K562 (cell line): Measurements from ENCODE around the gene KRT1. TPM values are rescaled to one million over a fixed set of nuclear protein-coding genes. Genes with fewer than 3 reads are reported as not detected.

Experiments used
- ILF3 ChIP-seq: fragments of 450-650 bp; IDR thresholded peaks from 2 replicates; pipeline ENCODE4 v1.6.1; 2018; ENCODE audit warnings: antibody characterized with exemption, mild to moderate bottlenecking, moderate library complexity, borderline replicate concordance
- RFX7 ChIP-seq: fragments of 250-450 bp; sonication (Bioruptor Pico); IDR thresholded peaks from 2 replicates; pipeline ENCODE4 v1.5.1; 2021; ENCODE audit warnings: mild to moderate bottlenecking
- ZNF239 ChIP-seq: fragments of 250-450 bp; sonication (Bioruptor Pico); IDR thresholded peaks from 2 replicates; pipeline ENCODE4 v1.4.0; 2020; ENCODE audit warnings: mild to moderate bottlenecking
- ZNF316 ChIP-seq: fragments of 450-650 bp; IDR thresholded peaks from 2 replicates; pipeline ENCODE4 v1.6.1; 2016
- polyA plus RNA-seq, 8 experiments: library from polyadenylated mRNA; depleted of rRNA in 4 of 8; stranded (reverse) in 5 of 8; unstranded in 3 of 8; fragments of >200 nt; fragmentation: Nextera tagmentation in 2 of 8; fragmentation: Illumina TruSeq in 1 of 8; extraction: Ambion mirVana in 2 of 8; extraction: Trizol in 1 of 8; gene quantifications; 2 replicates each; pipeline versions ENCODE4 v1.2.1 to v1.2.3, GENCODE V29; 2011 to 2014; ENCODE audit warnings: inconsistent platforms in 1 of 8, missing spikeins in 1 of 8
- total RNA-seq, 7 experiments: library from RNA; depleted of rRNA in 6 of 7; stranded (reverse); fragments of >200 nt in 6 of 7; fragmentation: Illumina TruSeq in 2 of 7; extraction: Trizol in 2 of 7; gene quantifications; 2 replicates each; pipeline versions ENCODE4 v1.2.1 to v1.2.3, GENCODE V29; 2011 to 2021; ENCODE audit warnings: low replicate concordance in 1 of 7
- TF ChIP-seq, protein P1 (sequence below): fragments of 250-450 bp; sonication (Bioruptor Pico); IDR thresholded peaks from 2 replicates; pipeline ENCODE4 v1.4.0; 2020
- TF ChIP-seq, protein P2 (sequence below): fragments of 450-650 bp; IDR thresholded peaks from 2 replicates; pipeline ENCODE4 v1.6.1; 2016; ENCODE audit warnings: low read depth

KRT1 gene
- total and polyA plus RNA-seq, 9 of the 15 experiments (the other 6 are each of a cell fraction or from before 2014, with no cell fraction given) = 0.18 TPM; not detected in 8

DNA sequence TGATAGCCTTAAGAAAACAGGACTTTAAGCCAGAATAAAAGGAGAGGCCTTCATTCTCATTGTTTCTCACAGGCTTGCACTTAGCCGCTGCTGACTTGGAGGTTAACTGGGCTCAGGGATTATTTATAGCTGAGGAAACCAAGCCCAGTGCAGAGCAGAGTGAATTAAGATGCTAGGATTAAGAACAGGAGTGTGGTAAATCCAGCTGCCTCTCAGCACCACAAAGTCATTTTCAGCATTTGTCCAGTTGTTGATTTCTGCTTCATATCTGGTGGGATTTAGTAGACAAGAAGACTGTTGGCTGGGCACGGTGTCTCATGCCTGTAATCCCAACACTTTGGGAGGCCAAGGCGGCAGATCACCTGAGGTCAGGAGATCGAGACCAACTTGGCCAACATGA lies 47.6 kb downstream of the KRT1 start (continued):
- TF ChIP-seq, protein P1, sequence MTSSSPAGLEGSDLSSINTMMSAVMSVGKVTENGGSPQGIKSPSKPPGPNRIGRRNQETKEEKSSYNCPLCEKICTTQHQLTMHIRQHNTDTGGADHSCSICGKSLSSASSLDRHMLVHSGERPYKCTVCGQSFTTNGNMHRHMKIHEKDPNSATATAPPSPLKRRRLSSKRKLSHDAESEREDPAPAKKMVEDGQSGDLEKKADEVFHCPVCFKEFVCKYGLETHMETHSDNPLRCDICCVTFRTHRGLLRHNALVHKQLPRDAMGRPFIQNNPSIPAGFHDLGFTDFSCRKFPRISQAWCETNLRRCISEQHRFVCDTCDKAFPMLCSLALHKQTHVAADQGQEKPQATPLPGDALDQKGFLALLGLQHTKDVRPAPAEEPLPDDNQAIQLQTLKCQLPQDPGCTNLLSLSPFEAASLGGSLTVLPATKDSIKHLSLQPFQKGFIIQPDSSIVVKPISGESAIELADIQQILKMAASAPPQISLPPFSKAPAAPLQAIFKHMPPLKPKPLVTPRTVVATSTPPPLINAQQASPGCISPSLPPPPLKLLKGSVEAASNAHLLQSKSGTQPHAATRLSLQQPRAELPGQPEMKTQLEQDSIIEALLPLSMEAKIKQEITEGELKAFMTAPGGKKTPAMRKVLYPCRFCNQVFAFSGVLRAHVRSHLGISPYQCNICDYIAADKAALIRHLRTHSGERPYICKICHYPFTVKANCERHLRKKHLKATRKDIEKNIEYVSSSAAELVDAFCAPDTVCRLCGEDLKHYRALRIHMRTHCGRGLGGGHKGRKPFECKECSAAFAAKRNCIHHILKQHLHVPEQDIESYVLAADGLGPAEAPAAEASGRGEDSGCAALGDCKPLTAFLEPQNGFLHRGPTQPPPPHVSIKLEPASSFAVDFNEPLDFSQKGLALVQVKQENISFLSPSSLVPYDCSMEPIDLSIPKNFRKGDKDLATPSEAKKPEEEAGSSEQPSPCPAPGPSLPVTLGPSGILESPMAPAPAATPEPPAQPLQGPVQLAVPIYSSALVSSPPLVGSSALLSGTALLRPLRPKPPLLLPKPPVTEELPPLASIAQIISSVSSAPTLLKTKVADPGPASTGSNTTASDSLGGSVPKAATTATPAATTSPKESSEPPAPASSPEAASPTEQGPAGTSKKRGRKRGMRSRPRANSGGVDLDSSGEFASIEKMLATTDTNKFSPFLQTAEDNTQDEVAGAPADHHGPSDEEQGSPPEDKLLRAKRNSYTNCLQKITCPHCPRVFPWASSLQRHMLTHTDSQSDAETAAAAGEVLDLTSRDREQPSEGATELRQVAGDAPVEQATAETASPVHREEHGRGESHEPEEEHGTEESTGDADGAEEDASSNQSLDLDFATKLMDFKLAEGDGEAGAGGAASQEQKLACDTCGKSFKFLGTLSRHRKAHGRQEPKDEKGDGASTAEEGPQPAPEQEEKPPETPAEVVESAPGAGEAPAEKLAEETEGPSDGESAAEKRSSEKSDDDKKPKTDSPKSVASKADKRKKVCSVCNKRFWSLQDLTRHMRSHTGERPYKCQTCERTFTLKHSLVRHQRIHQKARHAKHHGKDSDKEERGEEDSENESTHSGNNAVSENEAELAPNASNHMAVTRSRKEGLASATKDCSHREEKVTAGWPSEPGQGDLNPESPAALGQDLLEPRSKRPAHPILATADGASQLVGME = no peak
- no peak for TF ChIP-seq ILF3
- no peak for TF ChIP-seq ZNF239 (CRISPR knock-in tag)
- TF ChIP-seq, protein P2, sequence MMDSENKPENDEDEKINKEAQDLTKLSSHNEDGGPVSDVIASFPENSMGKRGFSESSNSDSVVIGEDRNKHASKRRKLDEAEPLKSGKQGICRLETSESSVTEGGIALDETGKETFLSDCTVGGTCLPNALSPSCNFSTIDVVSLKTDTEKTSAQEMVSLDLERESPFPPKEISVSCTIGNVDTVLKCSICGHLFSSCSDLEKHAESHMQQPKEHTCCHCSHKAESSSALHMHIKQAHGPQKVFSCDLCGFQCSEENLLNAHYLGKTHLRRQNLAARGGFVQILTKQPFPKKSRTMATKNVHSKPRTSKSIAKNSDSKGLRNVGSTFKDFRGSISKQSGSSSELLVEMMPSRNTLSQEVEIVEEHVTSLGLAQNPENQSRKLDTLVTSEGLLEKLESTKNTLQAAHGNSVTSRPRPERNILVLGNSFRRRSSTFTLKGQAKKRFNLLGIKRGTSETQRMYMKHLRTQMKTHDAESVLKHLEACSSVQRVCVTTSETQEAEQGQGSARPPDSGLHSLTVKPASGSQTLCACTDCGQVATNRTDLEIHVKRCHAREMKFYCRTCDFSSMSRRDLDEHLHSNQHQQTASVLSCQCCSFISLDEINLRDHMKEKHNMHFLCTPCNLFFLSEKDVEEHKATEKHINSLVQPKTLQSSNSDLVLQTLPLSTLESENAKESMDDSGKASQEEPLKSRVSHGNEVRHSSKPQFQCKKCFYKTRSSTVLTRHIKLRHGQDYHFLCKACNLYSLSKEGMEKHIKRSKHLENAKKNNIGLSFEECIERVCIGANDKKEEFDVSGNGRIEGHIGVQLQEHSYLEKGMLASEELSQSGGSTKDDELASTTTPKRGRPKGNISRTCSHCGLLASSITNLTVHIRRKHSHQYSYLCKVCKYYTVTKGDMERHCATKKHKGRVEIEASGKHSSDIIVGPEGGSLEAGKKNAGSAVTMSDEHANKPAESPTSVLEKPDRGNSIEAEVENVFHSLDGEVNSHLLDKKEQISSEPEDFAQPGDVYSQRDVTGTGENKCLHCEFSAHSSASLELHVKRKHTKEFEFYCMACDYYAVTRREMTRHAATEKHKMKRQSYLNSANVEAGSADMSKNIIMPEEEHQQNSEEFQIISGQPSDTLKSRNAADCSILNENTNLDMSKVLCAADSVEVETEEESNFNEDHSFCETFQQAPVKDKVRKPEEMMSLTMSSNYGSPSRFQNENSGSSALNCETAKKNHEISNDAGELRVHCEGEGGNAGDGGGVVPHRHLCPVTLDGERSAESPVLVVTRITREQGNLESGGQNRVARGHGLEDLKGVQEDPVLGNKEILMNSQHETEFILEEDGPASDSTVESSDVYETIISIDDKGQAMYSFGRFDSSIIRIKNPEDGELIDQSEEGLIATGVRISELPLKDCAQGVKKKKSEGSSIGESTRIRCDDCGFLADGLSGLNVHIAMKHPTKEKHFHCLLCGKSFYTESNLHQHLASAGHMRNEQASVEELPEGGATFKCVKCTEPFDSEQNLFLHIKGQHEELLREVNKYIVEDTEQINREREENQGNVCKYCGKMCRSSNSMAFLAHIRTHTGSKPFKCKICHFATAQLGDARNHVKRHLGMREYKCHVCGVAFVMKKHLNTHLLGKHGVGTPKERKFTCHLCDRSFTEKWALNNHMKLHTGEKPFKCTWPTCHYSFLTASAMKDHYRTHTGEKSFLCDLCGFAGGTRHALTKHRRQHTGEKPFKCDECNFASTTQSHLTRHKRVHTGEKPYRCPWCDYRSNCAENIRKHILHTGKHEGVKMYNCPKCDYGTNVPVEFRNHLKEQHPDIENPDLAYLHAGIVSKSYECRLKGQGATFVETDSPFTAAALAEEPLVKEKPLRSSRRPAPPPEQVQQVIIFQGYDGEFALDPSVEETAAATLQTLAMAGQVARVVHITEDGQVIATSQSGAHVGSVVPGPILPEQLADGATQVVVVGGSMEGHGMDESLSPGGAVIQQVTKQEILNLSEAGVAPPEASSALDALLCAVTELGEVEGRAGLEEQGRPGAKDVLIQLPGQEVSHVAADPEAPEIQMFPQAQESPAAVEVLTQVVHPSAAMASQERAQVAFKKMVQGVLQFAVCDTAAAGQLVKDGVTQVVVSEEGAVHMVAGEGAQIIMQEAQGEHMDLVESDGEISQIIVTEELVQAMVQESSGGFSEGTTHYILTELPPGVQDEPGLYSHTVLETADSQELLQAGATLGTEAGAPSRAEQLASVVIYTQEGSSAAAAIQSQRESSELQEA = no peak
- no peak for TF ChIP-seq ZNF316
- TF ChIP-seq RFX7 (CRISPR knock-in tag) = no peak
- TF ChIP-seq, all 486 proteins: peak for 0
